Liver (tissue), 9 donors: ENCODE measurements around the gene IFNG. TPM values are rescaled to one million over a fixed set of nuclear protein-coding genes. Genes with fewer than 3 reads are reported as not detected.

Source experiments
- DNase-seq: peaks from one replicate; pipeline ENCODE4 v3.0.0-alpha.2; 2017; ENCODE audit warnings: low spot score
- H3K27ac ChIP-seq, 2 donors: one replicate each; pipeline ENCODE4 v1.7.0; 2013; ENCODE audit warnings: inconsistent platforms in 2 of 2, low read length in 2 of 2, control low read depth in 1 of 2, low read depth in 1 of 2, mild to moderate bottlenecking in 1 of 2
- H3K27me3 ChIP-seq, 4 donors: one replicate each; pipeline versions ENCODE4 v1.6.1 to v1.7.0; 2013; ENCODE audit warnings: low read length in 3 of 4, inconsistent platforms in 1 of 4, mild to moderate bottlenecking in 1 of 4, moderate library complexity in 1 of 4; ENCODE audit not compliant: control insufficient read depth in 4 of 4, insufficient read depth in 4 of 4
- H3K36me3 ChIP-seq, 4 donors: one replicate each; pipeline versions ENCODE4 v1.6.1 to v1.7.0; 2013; ENCODE audit warnings: low read length in 3 of 4, mild to moderate bottlenecking in 3 of 4, low read depth in 1 of 4, moderate library complexity in 1 of 4; ENCODE audit not compliant: control insufficient read depth in 4 of 4, insufficient read depth in 3 of 4
- H3K4me1 ChIP-seq, 4 donors: one replicate each; pipeline versions ENCODE4 v1.6.1 to v1.7.0; 2013; ENCODE audit warnings: low read length in 3 of 4, mild to moderate bottlenecking in 3 of 4, moderate library complexity in 1 of 4; ENCODE audit not compliant: control insufficient read depth in 4 of 4, insufficient read depth in 4 of 4
- H3K4me3 ChIP-seq, 3 donors: one replicate each; pipeline versions ENCODE4 v1.6.1 to v1.7.0; 2013; ENCODE audit warnings: low read length in 3 of 3, control low read depth in 1 of 3, low read depth in 1 of 3, mild to moderate bottlenecking in 1 of 3
- H3K9ac ChIP-seq, 2 donors: one replicate each; pipeline ENCODE4 v1.7.0; 2013; ENCODE audit warnings: low read length in 2 of 2, mild to moderate bottlenecking in 2 of 2, moderate library complexity in 2 of 2, control low read depth in 1 of 2, low read depth in 1 of 2
- H3K9me3 ChIP-seq, 4 donors: one replicate each; pipeline versions ENCODE4 v1.6.1 to v1.7.0; 2013; ENCODE audit warnings: low read length in 3 of 4; ENCODE audit not compliant: control insufficient read depth in 4 of 4
- EGR1 ChIP-seq, 2 donors: IDR thresholded peaks; 2 replicates each; pipeline ENCODE4 v1.6.1; 2016 to 2018; ENCODE audit warnings: antibody characterized with exemption in 2 of 2, low read depth in 2 of 2
- FOXA2 ChIP-seq: IDR thresholded peaks from 2 replicates; pipeline ENCODE4 v1.6.1; 2016; ENCODE audit warnings: antibody characterized with exemption
- GABPA ChIP-seq, 2 donors: IDR thresholded peaks in 1 of 2; conservative IDR thresholded peaks in 1 of 2; 2 replicates each; pipeline ENCODE4 v1.6.1; 2016; ENCODE audit warnings: antibody characterized with exemption in 2 of 2, mild to moderate bottlenecking in 1 of 2, moderate library complexity in 1 of 2
- HNF4A ChIP-seq, 2 donors: conservative IDR thresholded peaks; 2 replicates each; pipeline ENCODE4 v1.6.1; 2016; ENCODE audit warnings: antibody characterized with exemption in 2 of 2, mild to moderate bottlenecking in 2 of 2
- HNF4G ChIP-seq: IDR thresholded peaks from 2 replicates; pipeline ENCODE4 v1.6.1; 2016; ENCODE audit warnings: antibody characterized with exemption
- JUND ChIP-seq, 2 donors: IDR thresholded peaks; 2 replicates each; pipeline ENCODE4 v1.6.1; 2016; ENCODE audit warnings: antibody characterized with exemption in 2 of 2
- NR2F2 ChIP-seq: IDR thresholded peaks from 2 replicates; pipeline ENCODE4 v1.6.1; 2016; ENCODE audit warnings: antibody characterized with exemption
- RAD21 ChIP-seq, 2 donors: IDR thresholded peaks; 2 replicates each; pipeline ENCODE4 v1.6.1; 2016; ENCODE audit warnings: antibody characterized with exemption in 2 of 2, mild to moderate bottlenecking in 2 of 2
- RXRA ChIP-seq, 2 donors: IDR thresholded peaks; 2 replicates each; pipeline ENCODE4 v1.6.1; 2017 to 2018; ENCODE audit warnings: antibody characterized with exemption in 2 of 2, mild to moderate bottlenecking in 1 of 2
- SP1 ChIP-seq: IDR thresholded peaks from 2 replicates; pipeline ENCODE4 v1.6.1; 2018; ENCODE audit warnings: antibody characterized with exemption, mild to moderate bottlenecking
- TAF1 ChIP-seq: conservative IDR thresholded peaks from 2 replicates; pipeline ENCODE4 v1.6.1; 2016; ENCODE audit warnings: antibody characterized with exemption, mild to moderate bottlenecking
- YY1 ChIP-seq: IDR thresholded peaks from 2 replicates; pipeline ENCODE4 v1.6.1; 2016; ENCODE audit warnings: antibody characterized with exemption, mild to moderate bottlenecking
- WGBS: extraction: QIAGEN DNeasy Blood & Tissue Kit; methylation state at CpG from one replicate; pipeline ENCODE4 v1.1.7; 2013; 5-methylcytosine and 5-hydroxymethylcytosine counted together
- polyA plus RNA-seq, 2 donors: library from polyadenylated mRNA; stranded (reverse) in 1 of 2; unstranded in 1 of 2; fragments of 200-250 nt in 1 of 2; fragments of >200 nt in 1 of 2; fragmentation: Nextera tagmentation in 1 of 2; extraction: Ambion mirVana in 1 of 2; gene quantifications; one replicate each; pipeline versions ENCODE4 v1.2.1 to v1.2.3, GENCODE V29; 2013 to 2015
- total RNA-seq, 2 donors: library from RNA; depleted of rRNA; stranded (reverse); fragments of >200 nt; gene quantifications; one replicate each; pipeline ENCODE4 v1.2.3, GENCODE V29; 2014
- TF ChIP-seq, protein P1 (sequence below): IDR thresholded peaks from 2 replicates; pipeline ENCODE4 v1.6.1; 2016; ENCODE audit warnings: antibody characterized with exemption
- TF ChIP-seq, protein P2 (sequence below): IDR thresholded peaks from 2 replicates; pipeline ENCODE4 v1.6.1; 2016; ENCODE audit warnings: antibody characterized with exemption, mild to moderate bottlenecking
- TF ChIP-seq, protein P3 (sequence below): IDR thresholded peaks from 2 replicates; pipeline ENCODE4 v1.6.1; 2016; ENCODE audit warnings: antibody characterized with exemption
- TF ChIP-seq, protein P4 (sequence below): IDR thresholded peaks from 2 replicates; pipeline ENCODE4 v1.6.1; 2016; ENCODE audit warnings: antibody characterized with exemption
- TF ChIP-seq, protein P5 (sequence below): fragments of 150-350 bp; IDR thresholded peaks from 2 replicates; pipeline ENCODE4 v1.5.1; 2017; ENCODE audit warnings: improper control_type of control experiment, low read depth, low read length; ENCODE audit not compliant: missing input control
- donor health status: healthy.
- donor health status: healthy.
- donor health status: healthy.
- donor health status: healthy.
- donor health status: healthy.

The IFNG gene
- total and polyA plus RNA-seq, 4 donors, result 0.08 TPM; not detected in 3

DNA sequence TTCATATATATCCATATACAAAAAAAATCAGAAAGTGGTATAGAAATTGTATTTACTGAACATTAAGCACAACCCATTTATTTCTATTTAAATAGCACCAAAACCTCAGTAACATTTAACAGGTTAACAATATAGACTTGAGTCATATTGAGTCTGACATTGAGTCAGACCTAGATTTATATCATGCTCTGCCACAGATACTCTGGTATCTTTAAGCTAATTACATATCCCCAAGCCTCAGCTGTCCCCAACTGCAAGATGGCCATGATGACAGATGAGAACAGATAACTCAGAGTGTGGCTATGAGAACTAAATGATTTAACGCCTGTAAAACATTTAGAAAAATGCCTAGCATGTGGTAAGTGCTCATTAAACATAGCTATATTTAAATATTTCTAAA lies 40.3 kb downstream of the IFNG start:
- WGBS, result 53% methylated on average over 1 of the region's 1 CpG
- H3K27me3 ChIP-seq, result peaks cover 0 to 3% (median 0%) of the 10 kb centered on the region in 4 donors
- DNase-seq, result no peak
- H3K36me3 ChIP-seq, result no peaks in the 10 kb centered on the region
- no peak overlapping the region for H3K9ac ChIP-seq
- no peaks in the 10 kb centered on the region for H3K4me1 ChIP-seq
- H3K9me3 ChIP-seq, result peaks cover 0 to 3% (median 0%) of the 10 kb centered on the region in 4 donors
- H3K4me3 ChIP-seq, result no peak overlapping the region
- TF ChIP-seq, protein P1, sequence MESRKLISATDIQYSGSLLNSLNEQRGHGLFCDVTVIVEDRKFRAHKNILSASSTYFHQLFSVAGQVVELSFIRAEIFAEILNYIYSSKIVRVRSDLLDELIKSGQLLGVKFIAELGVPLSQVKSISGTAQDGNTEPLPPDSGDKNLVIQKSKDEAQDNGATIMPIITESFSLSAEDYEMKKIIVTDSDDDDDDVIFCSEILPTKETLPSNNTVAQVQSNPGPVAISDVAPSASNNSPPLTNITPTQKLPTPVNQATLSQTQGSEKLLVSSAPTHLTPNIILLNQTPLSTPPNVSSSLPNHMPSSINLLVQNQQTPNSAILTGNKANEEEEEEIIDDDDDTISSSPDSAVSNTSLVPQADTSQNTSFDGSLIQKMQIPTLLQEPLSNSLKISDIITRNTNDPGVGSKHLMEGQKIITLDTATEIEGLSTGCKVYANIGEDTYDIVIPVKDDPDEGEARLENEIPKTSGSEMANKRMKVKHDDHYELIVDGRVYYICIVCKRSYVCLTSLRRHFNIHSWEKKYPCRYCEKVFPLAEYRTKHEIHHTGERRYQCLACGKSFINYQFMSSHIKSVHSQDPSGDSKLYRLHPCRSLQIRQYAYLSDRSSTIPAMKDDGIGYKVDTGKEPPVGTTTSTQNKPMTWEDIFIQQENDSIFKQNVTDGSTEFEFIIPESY, result no peak
- TF ChIP-seq HNF4A (conservative IDR thresholded peaks at IDR 0.05), result no peak
- TF ChIP-seq EGR1 (IDR thresholded peaks at IDR 0.05; ENCODE audit: low read depth in 2 of 2), result no peak
- TF ChIP-seq, protein P2, sequence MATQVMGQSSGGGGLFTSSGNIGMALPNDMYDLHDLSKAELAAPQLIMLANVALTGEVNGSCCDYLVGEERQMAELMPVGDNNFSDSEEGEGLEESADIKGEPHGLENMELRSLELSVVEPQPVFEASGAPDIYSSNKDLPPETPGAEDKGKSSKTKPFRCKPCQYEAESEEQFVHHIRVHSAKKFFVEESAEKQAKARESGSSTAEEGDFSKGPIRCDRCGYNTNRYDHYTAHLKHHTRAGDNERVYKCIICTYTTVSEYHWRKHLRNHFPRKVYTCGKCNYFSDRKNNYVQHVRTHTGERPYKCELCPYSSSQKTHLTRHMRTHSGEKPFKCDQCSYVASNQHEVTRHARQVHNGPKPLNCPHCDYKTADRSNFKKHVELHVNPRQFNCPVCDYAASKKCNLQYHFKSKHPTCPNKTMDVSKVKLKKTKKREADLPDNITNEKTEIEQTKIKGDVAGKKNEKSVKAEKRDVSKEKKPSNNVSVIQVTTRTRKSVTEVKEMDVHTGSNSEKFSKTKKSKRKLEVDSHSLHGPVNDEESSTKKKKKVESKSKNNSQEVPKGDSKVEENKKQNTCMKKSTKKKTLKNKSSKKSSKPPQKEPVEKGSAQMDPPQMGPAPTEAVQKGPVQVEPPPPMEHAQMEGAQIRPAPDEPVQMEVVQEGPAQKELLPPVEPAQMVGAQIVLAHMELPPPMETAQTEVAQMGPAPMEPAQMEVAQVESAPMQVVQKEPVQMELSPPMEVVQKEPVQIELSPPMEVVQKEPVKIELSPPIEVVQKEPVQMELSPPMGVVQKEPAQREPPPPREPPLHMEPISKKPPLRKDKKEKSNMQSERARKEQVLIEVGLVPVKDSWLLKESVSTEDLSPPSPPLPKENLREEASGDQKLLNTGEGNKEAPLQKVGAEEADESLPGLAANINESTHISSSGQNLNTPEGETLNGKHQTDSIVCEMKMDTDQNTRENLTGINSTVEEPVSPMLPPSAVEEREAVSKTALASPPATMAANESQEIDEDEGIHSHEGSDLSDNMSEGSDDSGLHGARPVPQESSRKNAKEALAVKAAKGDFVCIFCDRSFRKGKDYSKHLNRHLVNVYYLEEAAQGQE, result no peak
- TF ChIP-seq FOXA2, result no peak
- TF ChIP-seq GABPA (IDR thresholded peaks at IDR 0.05 in 1 of 2, conservative IDR thresholded peaks at IDR 0.05 in 1 of 2), result no peak
- TF ChIP-seq RAD21 (IDR thresholded peaks at IDR 0.05), result no peak
- TF ChIP-seq NR2F2, result no peak
- no peak for TF ChIP-seq HNF4G
- TF ChIP-seq, protein P3, sequence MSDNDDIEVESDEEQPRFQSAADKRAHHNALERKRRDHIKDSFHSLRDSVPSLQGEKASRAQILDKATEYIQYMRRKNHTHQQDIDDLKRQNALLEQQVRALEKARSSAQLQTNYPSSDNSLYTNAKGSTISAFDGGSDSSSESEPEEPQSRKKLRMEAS, result no peak
- TF ChIP-seq JUND (IDR thresholded peaks at IDR 0.05), result no peak
- TF ChIP-seq RXRA (IDR thresholded peaks at IDR 0.05), result no peak
- TF ChIP-seq TAF1, result no peak
- no peak for TF ChIP-seq YY1
- no peak overlapping the region for H3K27ac ChIP-seq

DNA sequence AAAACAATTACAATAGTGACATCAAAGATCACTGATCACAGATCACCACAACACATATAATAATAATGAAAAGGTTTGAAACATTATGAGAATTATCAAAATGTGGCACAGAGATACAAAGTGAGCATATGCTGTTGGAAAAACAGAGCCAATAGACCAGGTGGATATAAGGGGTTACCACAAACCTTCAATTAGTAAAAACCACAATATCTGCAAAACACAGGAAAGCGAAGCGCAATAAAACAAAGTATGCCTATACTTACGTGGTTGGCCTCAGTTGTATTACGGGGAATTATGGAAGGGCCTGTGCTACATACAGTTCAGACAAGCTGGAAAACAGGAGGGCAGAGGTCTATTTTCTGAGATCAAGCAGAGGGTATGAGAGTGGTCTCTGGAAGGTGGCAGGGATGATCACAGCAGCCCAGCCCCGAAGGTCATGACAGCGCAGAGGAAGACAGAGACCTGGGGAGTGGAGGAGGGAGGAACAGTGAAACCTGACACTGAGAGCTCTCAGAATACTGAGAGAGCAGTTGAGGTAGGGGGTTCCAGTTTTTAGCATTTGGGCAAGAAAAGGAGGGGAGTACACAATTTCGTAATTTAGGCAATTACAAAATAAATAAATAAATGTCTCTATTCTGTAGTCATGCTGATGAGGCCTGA lies 41.3 kb downstream of the IFNG start:
- Histone ChIP-seq H3K4me1 (no peaks in the 10 kb centered on the region), H3K9ac (no peak overlapping the region), H3K4me3 (no peak overlapping the region), H3K36me3 (no peaks in the 10 kb centered on the region), H3K27ac (no peak overlapping the region), H3K27me3 (peaks cover 0 to 3% (median 0%) of the 10 kb centered on the region in 4 donors), H3K9me3 (peaks cover 0 to 3% (median 0%) of the 10 kb centered on the region in 4 donors)
- 74% methylated on average over 7 of the region's 7 CpGs for WGBS
- DNase-seq, result no peak
- TF ChIP-seq, protein P4, sequence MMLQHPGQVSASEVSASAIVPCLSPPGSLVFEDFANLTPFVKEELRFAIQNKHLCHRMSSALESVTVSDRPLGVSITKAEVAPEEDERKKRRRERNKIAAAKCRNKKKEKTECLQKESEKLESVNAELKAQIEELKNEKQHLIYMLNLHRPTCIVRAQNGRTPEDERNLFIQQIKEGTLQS, result no peak
- TF ChIP-seq GABPA (IDR thresholded peaks at IDR 0.05 in 1 of 2, conservative IDR thresholded peaks at IDR 0.05 in 1 of 2) (no peak), RAD21 (IDR thresholded peaks at IDR 0.05) (no peak), EGR1 (IDR thresholded peaks at IDR 0.05; ENCODE audit: low read depth in 2 of 2) (no peak), JUND (IDR thresholded peaks at IDR 0.05) (no peak), YY1 (no peak), TAF1 (no peak), HNF4G (no peak), NR2F2 (no peak), RXRA (IDR thresholded peaks at IDR 0.05) (no peak), SP1 (no peak)
- TF ChIP-seq, protein P2, result no peak
- TF ChIP-seq, protein P5, sequence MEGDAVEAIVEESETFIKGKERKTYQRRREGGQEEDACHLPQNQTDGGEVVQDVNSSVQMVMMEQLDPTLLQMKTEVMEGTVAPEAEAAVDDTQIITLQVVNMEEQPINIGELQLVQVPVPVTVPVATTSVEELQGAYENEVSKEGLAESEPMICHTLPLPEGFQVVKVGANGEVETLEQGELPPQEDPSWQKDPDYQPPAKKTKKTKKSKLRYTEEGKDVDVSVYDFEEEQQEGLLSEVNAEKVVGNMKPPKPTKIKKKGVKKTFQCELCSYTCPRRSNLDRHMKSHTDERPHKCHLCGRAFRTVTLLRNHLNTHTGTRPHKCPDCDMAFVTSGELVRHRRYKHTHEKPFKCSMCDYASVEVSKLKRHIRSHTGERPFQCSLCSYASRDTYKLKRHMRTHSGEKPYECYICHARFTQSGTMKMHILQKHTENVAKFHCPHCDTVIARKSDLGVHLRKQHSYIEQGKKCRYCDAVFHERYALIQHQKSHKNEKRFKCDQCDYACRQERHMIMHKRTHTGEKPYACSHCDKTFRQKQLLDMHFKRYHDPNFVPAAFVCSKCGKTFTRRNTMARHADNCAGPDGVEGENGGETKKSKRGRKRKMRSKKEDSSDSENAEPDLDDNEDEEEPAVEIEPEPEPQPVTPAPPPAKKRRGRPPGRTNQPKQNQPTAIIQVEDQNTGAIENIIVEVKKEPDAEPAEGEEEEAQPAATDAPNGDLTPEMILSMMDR, result no peak
- TF ChIP-seq, protein P3, result no peak
